Measurements from ENCODE around the gene RPL21.
"Not testable (repeated sequence)": the region's sequence is repeated elsewhere in the genome, so short reads cannot be mapped to it uniquely, and the experiment has no call there.

RPL21 gene

DNA sequence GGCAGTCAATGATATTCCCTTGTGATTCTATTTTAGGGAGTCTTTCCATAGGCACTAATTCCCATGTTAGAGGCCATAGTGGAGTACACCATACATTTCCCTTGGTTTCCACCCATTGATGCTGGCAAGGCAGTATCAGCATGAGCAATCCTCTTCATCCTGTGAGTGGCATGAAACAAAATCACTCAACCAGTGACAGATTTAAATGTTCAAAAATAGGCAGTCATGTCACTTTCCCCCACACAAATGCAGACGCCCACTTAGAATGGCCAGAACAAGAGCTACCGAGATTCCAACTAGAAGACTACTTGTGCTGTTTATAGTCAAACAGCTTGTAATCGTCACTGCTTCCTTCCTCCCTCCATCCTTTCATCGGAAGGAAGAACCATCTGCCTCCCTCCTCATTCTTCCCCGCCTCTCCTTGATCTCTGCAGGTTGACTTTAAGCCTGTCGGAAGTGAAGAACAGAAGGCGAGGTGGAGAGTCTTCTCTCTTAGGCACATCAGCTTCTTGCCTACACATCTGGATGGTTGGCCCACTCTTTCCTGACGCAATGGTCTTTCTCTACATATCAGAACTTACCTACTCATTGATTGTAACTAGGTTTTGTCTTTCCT is 41.8 kb downstream of the RPL21 start:
- H3K4me3 ChIP-seq (ENCODE audit: low read length) = no peak overlapping the region
- no peak overlapping the region for H3K9ac ChIP-seq (ENCODE audit: low read depth, low read length)
- peaks cover 66% of the 10 kb centered on the region for H3K27me3 ChIP-seq (ENCODE audit: control insufficient read depth, insufficient read depth, low read length)
- no peaks in the 10 kb centered on the region for H3K36me3 ChIP-seq (ENCODE audit: insufficient read depth, low read length)
- no peak overlapping the region for H3K4me2 ChIP-seq (ENCODE audit: low read length)
- no peaks in the 10 kb centered on the region for H3K4me1 ChIP-seq (ENCODE audit: control insufficient read depth, insufficient read depth, low read length)
- no peaks in the 10 kb centered on the region for H3K9me3 ChIP-seq (replicated peaks; ENCODE audit: low read length)

DNA sequence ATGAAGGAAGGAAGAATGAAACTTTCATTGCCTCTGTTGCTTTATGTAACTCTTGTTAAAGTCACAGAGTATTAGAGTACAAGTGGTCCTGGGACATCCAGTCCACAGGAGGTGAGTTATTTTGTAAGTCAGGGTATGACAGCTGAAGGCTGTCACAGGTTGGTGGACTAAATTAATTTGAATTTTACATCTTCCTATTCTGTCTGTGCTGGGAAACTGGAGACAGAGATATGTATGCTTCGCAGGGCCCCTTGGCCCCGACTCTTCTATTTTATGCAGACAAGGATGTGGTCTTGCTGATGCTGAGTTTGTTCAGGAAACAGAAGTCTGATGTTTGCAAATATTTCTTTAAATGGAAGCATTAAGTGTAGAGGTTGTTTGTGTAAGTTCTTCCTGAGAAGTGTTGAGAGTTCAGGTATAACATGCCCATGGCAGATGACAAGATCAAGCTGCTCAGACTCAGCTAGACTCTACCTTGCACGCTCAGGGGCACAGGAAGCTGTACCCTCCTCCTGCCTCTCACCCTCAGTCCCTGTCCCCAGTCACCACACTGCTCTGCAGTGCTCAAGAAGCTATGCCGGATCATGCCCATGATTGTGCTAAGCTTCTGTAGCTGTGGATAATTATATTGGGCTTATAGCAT is 42.6 kb downstream of the RPL21 start:
- Histone ChIP-seq H3K36me3 (ENCODE audit: insufficient read depth, low read length) (no peaks in the 10 kb centered on the region), H3K9ac (ENCODE audit: low read depth, low read length) (no peak overlapping the region), H3K9me3 (replicated peaks; ENCODE audit: low read length) (no peaks in the 10 kb centered on the region), H3K4me1 (ENCODE audit: control insufficient read depth, insufficient read depth, low read length) (no peaks in the 10 kb centered on the region), H3K4me2 (ENCODE audit: low read length) (no peak overlapping the region), H3K4me3 (ENCODE audit: low read length) (no peak overlapping the region), H3K27me3 (ENCODE audit: control insufficient read depth, insufficient read depth, low read length) (peaks cover 72% of the 10 kb centered on the region)

DNA sequence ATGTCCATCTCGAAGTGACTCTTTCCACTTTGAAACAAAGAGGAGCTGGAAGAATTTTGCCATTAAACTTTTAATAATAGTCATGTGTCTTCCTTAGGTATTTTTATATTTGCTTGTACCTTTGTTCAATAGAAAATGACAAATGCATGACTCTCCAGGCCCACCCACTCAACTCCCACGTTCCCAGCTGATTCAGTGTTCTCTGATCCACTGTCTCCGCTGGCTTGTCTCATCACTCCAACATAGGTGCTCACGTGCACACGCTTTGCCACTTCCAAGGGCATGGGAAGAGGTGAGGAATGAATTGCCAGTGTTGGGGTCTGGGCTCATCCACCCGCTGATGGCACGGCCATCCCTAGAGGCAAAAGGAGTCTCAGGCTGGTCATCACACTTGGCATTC is 43.7 kb downstream of the RPL21 start:
- H3K4me1 ChIP-seq (ENCODE audit: control insufficient read depth, insufficient read depth, low read length) = no peaks in the 10 kb centered on the region
- H3K36me3 ChIP-seq (ENCODE audit: insufficient read depth, low read length) = no peaks in the 10 kb centered on the region
- no peaks in the 10 kb centered on the region for H3K9me3 ChIP-seq (replicated peaks; ENCODE audit: low read length)
- peaks cover 77% of the 10 kb centered on the region for H3K27me3 ChIP-seq (ENCODE audit: control insufficient read depth, insufficient read depth, low read length)
- no peak overlapping the region for H3K4me2 ChIP-seq (ENCODE audit: low read length)
- H3K9ac ChIP-seq (ENCODE audit: low read depth, low read length) = no peak overlapping the region
- no peak overlapping the region for H3K4me3 ChIP-seq (ENCODE audit: low read length)

DNA sequence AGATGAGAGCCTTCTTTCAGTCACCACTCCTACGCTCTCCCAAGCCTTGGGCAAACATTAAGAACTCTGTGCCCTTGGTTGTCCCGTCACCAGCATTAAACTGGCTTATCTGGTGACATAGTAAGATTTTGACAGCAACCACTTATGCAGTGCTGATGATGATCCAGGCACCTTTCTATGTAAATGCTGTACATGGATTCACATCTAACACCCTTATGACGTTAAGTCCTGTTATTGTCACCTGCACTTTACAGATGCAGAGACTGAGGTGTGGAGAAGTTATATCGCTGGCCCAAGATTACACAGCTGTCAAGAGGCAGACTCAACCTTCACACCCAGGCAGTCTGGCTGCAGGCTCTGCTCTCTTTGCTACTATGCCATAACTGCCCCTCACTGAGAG is 44.3 kb downstream of the RPL21 start:
- no peak overlapping the region for H3K9ac ChIP-seq (ENCODE audit: low read depth, low read length)
- H3K27me3 ChIP-seq (ENCODE audit: control insufficient read depth, insufficient read depth, low read length) = peaks cover 72% of the 10 kb centered on the region
- no peaks in the 10 kb centered on the region for H3K36me3 ChIP-seq (ENCODE audit: insufficient read depth, low read length)
- no peaks in the 10 kb centered on the region for H3K9me3 ChIP-seq (replicated peaks; ENCODE audit: low read length)
- no peak overlapping the region for H3K4me3 ChIP-seq (ENCODE audit: low read length)
- H3K4me1 ChIP-seq (ENCODE audit: control insufficient read depth, insufficient read depth, low read length) = no peaks in the 10 kb centered on the region
- H3K4me2 ChIP-seq (ENCODE audit: low read length) = no peak overlapping the region

DNA sequence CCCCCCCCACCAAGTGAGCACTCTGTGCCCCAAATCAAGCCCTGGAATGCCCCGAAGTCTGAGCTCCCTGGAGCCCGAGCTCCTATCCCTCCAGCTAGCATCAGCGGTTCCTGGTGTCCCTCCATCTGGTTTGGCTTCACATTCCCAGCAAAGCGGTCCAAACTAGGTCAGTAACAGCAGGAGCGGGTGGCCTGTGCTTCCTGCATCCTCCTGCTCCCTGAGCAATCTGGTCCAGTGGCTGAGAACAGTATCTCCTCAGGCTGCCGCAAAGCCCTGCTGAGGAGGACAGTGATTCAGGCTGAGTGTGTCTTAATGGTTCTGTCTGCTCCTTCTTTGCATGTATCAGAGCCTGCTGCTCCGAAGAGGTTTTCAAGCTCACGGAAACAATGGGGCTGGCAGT is 45.1 kb downstream of the RPL21 start:
- H3K4me3 ChIP-seq (ENCODE audit: low read length) = no peak overlapping the region
- no peaks in the 10 kb centered on the region for H3K4me1 ChIP-seq (ENCODE audit: control insufficient read depth, insufficient read depth, low read length)
- no peak overlapping the region for H3K9ac ChIP-seq (ENCODE audit: low read depth, low read length)
- H3K36me3 ChIP-seq (ENCODE audit: insufficient read depth, low read length) = no peaks in the 10 kb centered on the region
- peaks cover 76% of the 10 kb centered on the region for H3K27me3 ChIP-seq (ENCODE audit: control insufficient read depth, insufficient read depth, low read length)
- H3K9me3 ChIP-seq (replicated peaks; ENCODE audit: low read length) = no peaks in the 10 kb centered on the region
- H3K4me2 ChIP-seq (ENCODE audit: low read length) = no peak overlapping the region

DNA sequence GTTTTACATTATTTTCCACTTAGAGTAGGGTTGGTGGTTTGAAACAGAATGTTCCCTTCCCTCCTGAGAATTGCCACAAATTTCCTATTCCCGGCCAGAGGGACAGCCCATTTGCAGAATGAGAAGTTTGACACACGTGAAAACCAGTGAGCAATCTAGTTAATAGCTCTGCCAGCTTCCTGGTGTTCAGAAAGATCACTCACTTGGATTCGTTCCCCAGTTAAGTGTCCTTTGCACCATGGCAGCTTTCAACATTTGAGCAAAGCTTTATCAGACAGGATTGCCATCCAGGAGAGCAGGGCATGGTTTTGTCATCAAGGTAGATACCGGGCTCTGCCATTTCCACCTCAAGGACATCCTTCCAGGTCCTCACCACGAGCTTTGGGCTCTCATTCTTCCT is 47.5 kb downstream of the RPL21 start:
- Histone ChIP-seq H3K36me3 (ENCODE audit: insufficient read depth, low read length) (no peaks in the 10 kb centered on the region), H3K9me3 (replicated peaks; ENCODE audit: low read length) (no peaks in the 10 kb centered on the region), H3K4me3 (ENCODE audit: low read length) (no peak overlapping the region), H3K4me1 (ENCODE audit: control insufficient read depth, insufficient read depth, low read length) (no peaks in the 10 kb centered on the region), H3K4me2 (ENCODE audit: low read length) (no peak overlapping the region), H3K27me3 (ENCODE audit: control insufficient read depth, insufficient read depth, low read length) (peaks cover 71% of the 10 kb centered on the region), H3K9ac (ENCODE audit: low read depth, low read length) (no peak overlapping the region)

DNA sequence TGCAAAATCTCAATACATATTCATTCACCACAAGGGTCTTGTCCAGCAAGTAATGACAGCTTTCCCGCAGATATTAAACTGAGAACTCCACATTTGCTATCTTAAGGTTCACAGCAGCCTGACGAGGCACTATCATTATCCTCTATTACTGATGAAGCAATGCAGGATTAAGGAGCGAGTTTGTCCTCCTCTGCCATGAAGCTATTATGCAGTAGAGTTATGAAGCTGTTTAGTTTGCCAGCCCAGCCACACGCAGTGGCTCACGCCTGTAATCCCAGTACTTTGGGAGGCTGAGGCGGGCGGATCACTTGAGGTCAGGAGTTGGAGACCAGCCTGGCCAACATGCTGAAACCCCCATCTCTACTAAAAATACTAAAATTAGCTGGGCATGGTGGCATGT is 49.0 kb downstream of the RPL21 start:
- H3K9ac ChIP-seq (ENCODE audit: low read depth, low read length); H3K4me2 ChIP-seq (ENCODE audit: low read length); H3K4me3 ChIP-seq (ENCODE audit: low read length); H3K4me1 ChIP-seq (ENCODE audit: control insufficient read depth, insufficient read depth, low read length); H3K36me3 ChIP-seq (ENCODE audit: insufficient read depth, low read length); H3K9me3 ChIP-seq (replicated peaks; ENCODE audit: low read length): not testable (repeated sequence)
- peaks cover 59% of the 10 kb centered on the region for H3K27me3 ChIP-seq (ENCODE audit: control insufficient read depth, insufficient read depth, low read length)

DNA sequence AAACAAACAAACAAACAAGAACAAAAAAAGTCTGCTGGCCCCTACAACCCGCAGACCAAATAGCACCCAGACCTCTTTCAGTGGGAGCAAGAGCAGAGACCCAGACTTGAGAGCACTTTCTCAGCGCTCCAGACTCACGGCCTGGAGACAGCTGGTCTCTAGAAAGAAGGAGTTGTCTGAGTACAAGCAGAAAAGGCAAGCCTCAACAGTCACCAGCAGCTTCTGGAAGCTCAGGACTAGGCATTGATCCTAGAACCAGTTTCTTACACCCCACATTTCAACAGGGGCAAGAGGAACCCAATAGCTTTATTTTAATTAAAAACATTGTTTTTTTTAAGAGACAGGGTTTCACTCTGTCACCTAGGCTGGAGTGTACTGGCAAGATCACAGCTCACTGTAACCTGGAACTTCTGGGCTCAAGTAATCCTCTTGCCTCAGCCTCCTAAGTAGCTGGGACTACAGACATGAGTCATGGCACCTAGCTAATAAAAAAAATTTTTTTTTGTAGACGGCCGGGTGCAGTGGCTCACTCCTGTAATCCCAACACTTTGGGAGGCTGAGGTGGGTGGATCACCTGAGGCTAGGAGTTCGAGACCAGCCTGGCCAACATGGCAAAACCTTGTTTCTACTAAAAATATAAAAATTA is 49.7 kb downstream of the RPL21 start:
- H3K4me2 ChIP-seq (ENCODE audit: low read length) = no peak overlapping the region
- no peaks in the 10 kb centered on the region for H3K4me1 ChIP-seq (ENCODE audit: control insufficient read depth, insufficient read depth, low read length)
- H3K36me3 ChIP-seq (ENCODE audit: insufficient read depth, low read length) = no peaks in the 10 kb centered on the region
- H3K9me3 ChIP-seq (replicated peaks; ENCODE audit: low read length) = no peaks in the 10 kb centered on the region
- H3K4me3 ChIP-seq (ENCODE audit: low read length) = no peak overlapping the region
- H3K27me3 ChIP-seq (ENCODE audit: control insufficient read depth, insufficient read depth, low read length) = peaks cover 54% of the 10 kb centered on the region
- no peak overlapping the region for H3K9ac ChIP-seq (ENCODE audit: low read depth, low read length)

DNA sequence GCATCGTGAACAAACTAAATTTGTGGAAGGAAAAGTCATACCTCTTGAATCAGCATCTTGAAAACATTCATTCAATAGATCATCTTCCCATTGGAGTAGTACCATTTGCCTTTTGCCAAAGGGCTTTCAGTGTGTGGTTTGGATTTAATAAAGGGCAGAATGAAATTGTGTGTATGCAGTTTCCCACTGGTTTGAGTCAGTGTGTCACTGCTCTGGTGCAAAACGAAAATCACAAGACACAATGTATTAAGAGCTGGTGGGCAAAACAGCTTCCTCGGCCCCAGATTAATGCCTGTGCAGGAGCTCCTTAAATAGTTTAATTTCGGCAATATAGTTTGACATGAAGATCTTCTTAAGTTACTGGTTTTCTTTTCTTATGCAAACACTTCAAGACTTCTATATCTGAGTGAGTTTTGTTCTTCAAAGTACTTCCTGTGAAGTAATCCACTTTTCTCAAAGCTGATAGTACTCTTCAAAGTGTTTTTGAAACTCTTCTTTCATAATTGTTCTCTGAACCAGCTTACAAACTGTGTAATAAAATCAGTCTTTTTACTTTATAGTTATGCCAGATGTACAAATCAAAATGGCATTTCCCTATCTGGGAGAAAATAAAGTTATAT is 51.4 kb downstream of the RPL21 start:
- H3K4me1 ChIP-seq (ENCODE audit: control insufficient read depth, insufficient read depth, low read length) = no peaks in the 10 kb centered on the region
- no peak overlapping the region for H3K9ac ChIP-seq (ENCODE audit: low read depth, low read length)
- no peak overlapping the region for H3K4me3 ChIP-seq (ENCODE audit: low read length)
- peaks cover 47% of the 10 kb centered on the region for H3K27me3 ChIP-seq (ENCODE audit: control insufficient read depth, insufficient read depth, low read length)
- H3K4me2 ChIP-seq (ENCODE audit: low read length) = no peak overlapping the region
- H3K36me3 ChIP-seq (ENCODE audit: insufficient read depth, low read length) = no peaks in the 10 kb centered on the region
- no peaks in the 10 kb centered on the region for H3K9me3 ChIP-seq (replicated peaks; ENCODE audit: low read length)

DNA sequence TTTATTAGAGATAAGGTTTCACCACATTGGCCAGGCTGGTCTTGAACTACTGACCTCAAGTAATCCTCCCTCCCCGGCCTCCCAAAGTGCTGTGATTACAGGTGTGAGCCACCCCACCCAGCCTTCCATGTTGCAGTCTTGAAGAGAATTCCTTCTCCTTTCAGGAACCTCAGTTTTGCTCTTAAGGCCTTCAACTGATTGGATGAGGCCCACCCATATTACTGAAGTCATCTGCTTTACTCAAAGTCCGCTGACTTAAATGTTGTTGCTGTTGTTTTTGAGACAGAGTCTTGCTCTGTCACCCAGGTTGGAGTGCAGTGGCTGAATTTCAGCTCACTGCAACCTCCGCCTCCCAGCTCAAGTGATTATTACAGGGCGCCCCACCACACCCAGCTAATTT is 52.7 kb downstream of the RPL21 start:
- H3K4me1 ChIP-seq (ENCODE audit: control insufficient read depth, insufficient read depth, low read length) = no peaks in the 10 kb centered on the region
- H3K9me3 ChIP-seq (replicated peaks; ENCODE audit: low read length) = no peaks in the 10 kb centered on the region
- no peaks in the 10 kb centered on the region for H3K36me3 ChIP-seq (ENCODE audit: insufficient read depth, low read length)
- H3K4me2 ChIP-seq (ENCODE audit: low read length) = no peak overlapping the region
- H3K27me3 ChIP-seq (ENCODE audit: control insufficient read depth, insufficient read depth, low read length) = peaks cover 39% of the 10 kb centered on the region
- no peak overlapping the region for H3K4me3 ChIP-seq (ENCODE audit: low read length)
- H3K9ac ChIP-seq (ENCODE audit: low read depth, low read length) = no peak overlapping the region

DNA sequence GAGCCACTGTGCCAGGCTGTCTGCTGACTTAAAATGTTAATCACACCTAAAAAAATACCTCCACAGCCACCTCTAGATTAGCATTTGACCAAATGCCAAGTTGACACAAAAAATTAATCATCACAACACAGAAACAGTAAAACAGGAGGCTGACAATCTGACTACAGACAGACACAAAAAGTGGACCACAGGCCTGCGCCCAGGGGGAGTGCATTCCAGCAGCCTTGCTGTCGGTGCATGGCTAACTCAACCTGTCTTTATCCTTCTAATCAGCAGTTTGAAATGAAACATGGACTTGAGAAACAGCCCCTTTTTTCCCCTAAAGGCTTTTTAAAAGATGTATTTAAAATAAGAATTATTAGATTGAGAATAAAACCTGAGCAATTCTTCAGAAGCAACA is 53.3 kb downstream of the RPL21 start:
- no peaks in the 10 kb centered on the region for H3K36me3 ChIP-seq (ENCODE audit: insufficient read depth, low read length)
- no peak overlapping the region for H3K4me3 ChIP-seq (ENCODE audit: low read length)
- H3K9ac ChIP-seq (ENCODE audit: low read depth, low read length) = no peak overlapping the region
- peaks cover 34% of the 10 kb centered on the region for H3K27me3 ChIP-seq (ENCODE audit: control insufficient read depth, insufficient read depth, low read length)
- H3K9me3 ChIP-seq (replicated peaks; ENCODE audit: low read length) = no peaks in the 10 kb centered on the region
- H3K4me2 ChIP-seq (ENCODE audit: low read length) = no peak overlapping the region
- H3K4me1 ChIP-seq (ENCODE audit: control insufficient read depth, insufficient read depth, low read length) = no peaks in the 10 kb centered on the region

All from skeletal muscle satellite cell (primary cell).